Activated naive CD8-positive, alpha-beta T cell treated with anti-CD3 and anti-CD28 coated beads, Interleukin-2, amount 50 U/mL, for 24 hours (primary cell): ENCODE results near the gene KIAA0825.
"Not testable (repeated sequence)": the region's sequence is repeated elsewhere in the genome, so short reads cannot be mapped to it uniquely, and the experiment has no call there.

ENCODE experiments used
- ATAC-seq: fragments of 150-1000 bp; cut with Tn5 transposase; one replicate; pipeline ENCODE4 v1.10.0; 2021
- DNase-seq: peaks from one replicate; pipeline ENCODE4 v3.0.0; 2021
- H3K27ac Mint-ChIP-seq: one replicate; pipeline ENCODE4 v1.8.0; 2021; ENCODE audit warnings: mild to moderate bottlenecking, mixed read lengths
- H3K27me3 Mint-ChIP-seq: one replicate; pipeline ENCODE4 v1.8.0; 2021; ENCODE audit warnings: mixed read lengths
- H3K36me3 Mint-ChIP-seq: one replicate; pipeline ENCODE4 v1.8.0; 2021; ENCODE audit warnings: low read depth, mixed read lengths
- H3K4me1 Mint-ChIP-seq: one replicate; pipeline ENCODE4 v1.8.0; 2021; ENCODE audit warnings: mixed read lengths
- H3K4me3 Mint-ChIP-seq: one replicate; pipeline ENCODE4 v1.8.0; 2021; ENCODE audit warnings: mild to moderate bottlenecking, moderate library complexity, mixed read lengths
- H3K9me3 Mint-ChIP-seq: one replicate; pipeline ENCODE4 v1.8.0; 2021; ENCODE audit warnings: mixed read lengths

Gene KIAA0825

DNA sequence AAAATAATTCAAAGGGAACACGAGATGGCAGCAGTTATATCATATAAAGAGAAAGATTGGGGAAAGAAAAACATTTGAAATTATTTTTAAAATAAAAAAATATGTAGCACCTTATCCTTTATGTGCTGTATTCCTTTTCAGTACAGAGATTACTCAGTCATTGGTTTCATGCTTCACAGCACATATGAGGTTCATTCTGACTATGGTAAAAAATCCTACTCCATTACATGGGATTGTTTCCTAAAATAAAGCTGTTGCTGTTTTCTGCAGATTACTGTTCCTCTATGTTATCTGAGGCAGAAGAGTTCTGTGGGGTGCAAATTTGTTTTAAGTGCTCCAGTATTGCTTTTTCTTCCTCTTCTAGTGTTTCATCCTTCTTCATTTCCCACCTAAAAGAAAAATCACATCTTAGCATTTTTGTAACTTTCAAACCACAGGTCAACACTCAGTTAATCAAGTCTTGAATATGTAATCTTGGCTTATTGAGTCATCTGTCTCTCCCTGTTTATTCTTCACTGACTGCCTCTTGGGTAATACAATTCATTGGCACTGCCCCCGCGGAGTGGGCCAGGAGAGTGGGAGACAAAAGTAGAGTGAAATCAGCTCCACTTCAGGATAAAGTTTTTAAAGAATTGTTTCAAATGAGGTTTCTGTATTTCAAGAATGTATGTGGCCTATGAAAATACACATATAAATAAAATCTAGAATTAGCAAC, 464.5 kb downstream of the KIAA0825 start:
- Mint-ChIP-seq H3K4me1 (no peaks in the 10 kb centered on the region), H3K27ac (no peak overlapping the region), H3K9me3 (no peaks in the 10 kb centered on the region), H3K27me3 (no peaks in the 10 kb centered on the region), H3K36me3 (no peaks in the 10 kb centered on the region), H3K4me3 (no peak overlapping the region)
- no peak for DNase-seq
- ATAC-seq = no peak

DNA sequence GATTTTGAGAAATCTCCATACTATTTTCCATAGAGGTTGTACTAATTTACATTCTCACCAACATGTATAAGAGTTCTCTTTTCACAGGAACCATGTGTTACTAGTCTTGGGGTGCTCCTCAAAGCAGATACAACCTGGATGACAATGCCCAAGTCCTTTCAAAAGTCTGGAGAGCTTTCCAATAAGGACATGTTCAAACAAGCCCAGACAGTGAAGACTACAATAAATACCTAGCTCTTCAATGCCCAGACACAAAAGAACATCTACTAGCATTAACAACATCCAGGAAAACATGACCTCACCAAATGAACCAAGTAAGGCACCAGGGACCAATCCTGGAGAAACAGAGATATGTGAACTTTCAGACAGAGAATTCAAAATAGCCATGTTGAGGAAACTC, 474.8 kb downstream of the KIAA0825 start:
- H3K27me3 Mint-ChIP-seq, H3K4me1 Mint-ChIP-seq, DNase-seq, H3K36me3 Mint-ChIP-seq, ATAC-seq, H3K27ac Mint-ChIP-seq, H3K4me3 Mint-ChIP-seq: not testable (repeated sequence)
- peaks cover 28% of the 10 kb centered on the region for H3K9me3 Mint-ChIP-seq

DNA sequence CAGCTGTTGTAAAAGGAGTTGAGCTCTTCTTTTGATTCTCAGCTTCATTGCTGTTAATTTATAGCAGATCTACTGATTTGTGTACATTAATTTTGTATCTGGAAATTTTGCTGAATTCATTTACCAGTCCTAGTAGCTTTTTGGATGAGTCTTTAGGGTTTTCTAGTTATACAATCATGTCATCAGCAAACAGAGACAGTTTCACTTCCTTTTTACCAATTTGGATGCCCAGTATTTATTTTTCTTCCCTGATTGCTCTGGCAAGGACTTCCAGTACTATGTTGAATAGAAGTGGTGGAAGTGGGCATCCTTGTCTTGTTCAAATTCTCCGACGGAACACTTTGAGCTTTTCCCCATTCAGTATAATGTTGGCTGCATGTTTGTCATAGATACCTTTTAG, 478.1 kb downstream of the KIAA0825 start:
- Mint-ChIP-seq H3K9me3 (peaks cover 30% of the 10 kb centered on the region), H3K27me3 (peaks cover 2% of the 10 kb centered on the region), H3K4me3 (no peak overlapping the region), H3K4me1 (no peaks in the 10 kb centered on the region), H3K36me3 (peaks cover 3% of the 10 kb centered on the region), H3K27ac (no peak overlapping the region)
- ATAC-seq (no peak), DNase-seq (no peak)

DNA sequence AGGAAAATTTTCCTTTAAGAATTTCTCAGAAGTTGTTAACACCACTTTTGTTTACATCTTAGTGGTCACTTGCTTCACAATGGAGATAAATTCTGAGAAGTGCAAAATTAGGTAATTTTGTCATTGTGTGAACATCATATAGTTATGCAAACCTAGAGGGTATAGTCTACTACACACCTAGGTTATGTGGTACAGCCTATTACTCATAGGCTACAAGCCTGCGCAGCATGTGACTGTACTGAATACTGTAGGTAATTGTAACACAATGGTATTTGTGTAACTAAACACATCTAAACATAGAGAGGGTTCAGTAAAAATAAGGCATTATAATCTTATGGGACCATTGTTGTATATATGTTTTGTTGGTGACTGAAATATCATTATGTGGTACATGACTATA, 488.3 kb downstream of the KIAA0825 start:
- H3K4me1 Mint-ChIP-seq = no peaks in the 10 kb centered on the region
- H3K9me3 Mint-ChIP-seq = peaks cover 14% of the 10 kb centered on the region
- no peak overlapping the region for H3K27ac Mint-ChIP-seq
- H3K27me3 Mint-ChIP-seq = peaks cover 3% of the 10 kb centered on the region
- no peak overlapping the region for H3K4me3 Mint-ChIP-seq
- DNase-seq (no peak), ATAC-seq (no peak)
- peaks cover 2% of the 10 kb centered on the region for H3K36me3 Mint-ChIP-seq

DNA sequence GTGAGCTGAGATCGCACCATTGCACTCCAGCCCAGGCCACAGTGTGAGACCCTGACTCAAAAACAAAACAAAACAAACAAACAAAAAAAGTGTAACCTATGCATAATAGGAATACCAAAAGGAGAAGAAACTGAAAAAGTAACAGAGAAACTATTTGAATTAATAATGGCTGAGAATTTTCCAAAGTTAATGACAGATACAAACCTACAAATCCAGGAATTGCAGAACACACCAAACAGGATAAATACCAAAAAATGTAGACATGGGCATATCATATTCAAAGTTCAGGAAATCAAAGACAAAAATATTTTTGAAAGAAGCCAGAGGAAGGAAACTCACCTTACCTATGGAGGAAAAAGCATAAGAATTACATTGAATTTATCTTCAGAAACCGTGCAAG, 493.3 kb downstream of the KIAA0825 start:
- DNase-seq (no peak), ATAC-seq (no peak)
- Mint-ChIP-seq H3K4me1 (no peaks in the 10 kb centered on the region), H3K27ac (no peak overlapping the region), H3K36me3 (no peaks in the 10 kb centered on the region), H3K27me3 (peaks cover 8% of the 10 kb centered on the region), H3K4me3 (no peak overlapping the region), H3K9me3 (no peaks in the 10 kb centered on the region)

DNA sequence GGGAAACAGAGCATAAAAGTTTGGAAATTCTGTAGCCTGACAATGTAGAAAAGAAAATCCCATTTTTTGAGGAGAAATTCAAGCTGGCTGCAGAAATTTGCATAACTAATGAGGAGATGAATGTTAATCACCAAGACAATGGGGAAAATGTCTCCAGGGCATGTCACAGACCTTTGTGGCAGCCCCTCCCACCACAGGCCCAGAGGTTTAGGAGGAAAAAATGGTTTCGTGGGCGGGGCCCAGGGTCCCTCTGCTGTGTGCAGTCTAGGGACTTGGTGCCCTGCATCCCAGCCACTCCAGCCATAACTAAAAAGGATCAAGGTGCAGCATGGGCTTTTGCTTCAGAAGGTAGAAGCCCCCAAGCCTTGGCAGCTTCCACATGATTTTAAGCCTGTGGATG, 502.1 kb downstream of the KIAA0825 start:
- H3K4me3 Mint-ChIP-seq, H3K4me1 Mint-ChIP-seq, H3K27me3 Mint-ChIP-seq, ATAC-seq, H3K27ac Mint-ChIP-seq, H3K36me3 Mint-ChIP-seq, DNase-seq: not testable (repeated sequence)
- H3K9me3 Mint-ChIP-seq = peaks cover 12% of the 10 kb centered on the region

DNA sequence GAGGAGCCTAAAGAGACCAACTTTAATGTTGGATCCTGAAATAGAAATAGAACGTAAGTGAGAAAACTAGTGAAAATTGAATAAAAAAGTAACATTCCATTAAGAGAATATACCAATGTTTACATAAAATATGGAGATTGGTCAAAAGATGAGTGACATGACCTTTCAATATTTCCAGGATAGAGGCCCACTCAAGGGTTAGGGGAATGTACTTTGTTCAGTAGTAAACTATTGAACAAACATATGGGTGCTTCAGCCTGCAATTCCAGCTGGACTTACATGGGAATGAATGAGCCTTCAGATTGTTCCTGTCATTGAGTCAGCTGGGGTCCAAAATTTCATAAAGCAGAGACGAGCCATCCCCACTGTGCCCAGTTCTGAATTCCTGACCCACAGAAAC, 505.3 kb downstream of the KIAA0825 start:
- Mint-ChIP-seq H3K36me3 (peaks cover 9% of the 10 kb centered on the region), H3K4me3 (no peak overlapping the region), H3K4me1 (peaks cover 28% of the 10 kb centered on the region), H3K27me3 (peaks cover 2% of the 10 kb centered on the region), H3K9me3 (peaks cover 12% of the 10 kb centered on the region), H3K27ac (no peak overlapping the region)
- DNase-seq (no peak), ATAC-seq (no peak)

DNA sequence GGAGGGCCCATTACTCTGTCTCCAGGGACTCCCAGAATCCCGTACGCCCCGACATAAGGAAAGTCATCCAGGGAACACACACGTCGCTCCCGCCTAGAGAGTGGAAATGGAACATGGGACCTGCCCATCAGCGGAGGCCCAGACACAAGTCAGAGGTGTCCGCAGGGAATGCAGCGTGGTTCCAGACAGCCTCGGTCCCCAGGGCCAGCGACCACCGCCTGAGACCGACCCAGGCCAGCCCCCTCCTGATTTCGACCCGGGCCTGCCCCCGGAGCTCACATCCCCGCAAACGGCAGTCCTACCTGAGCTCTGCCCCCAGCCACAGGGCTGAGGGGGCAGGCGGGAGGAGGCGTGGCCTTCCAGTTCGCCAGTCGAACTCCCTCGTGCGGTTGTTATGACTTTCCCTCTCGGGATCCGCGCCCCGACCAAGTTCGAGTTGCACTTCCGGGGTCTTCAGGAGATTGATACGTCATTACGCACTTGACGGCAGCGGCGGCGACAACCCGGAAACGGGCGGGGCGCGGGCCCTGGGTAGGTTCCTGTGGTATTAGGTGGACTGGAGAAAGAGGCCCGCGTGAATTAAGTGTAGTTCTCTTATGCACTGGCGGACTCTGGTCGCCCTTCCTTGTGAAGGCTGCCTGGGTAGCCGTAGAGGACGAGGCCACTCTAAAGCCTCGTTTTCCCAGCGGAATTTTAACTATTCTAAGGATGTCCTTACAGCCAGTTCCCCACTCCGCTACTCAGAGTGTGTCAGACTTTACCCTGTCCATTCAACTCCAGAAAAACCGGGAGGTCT, 507.0 kb downstream of the KIAA0825 start:
- ATAC-seq (peak; percentile 99), DNase-seq (peak; percentile 92)
- Mint-ChIP-seq H3K36me3 (peaks cover 16% of the 10 kb centered on the region), H3K27me3 (peaks cover 2% of the 10 kb centered on the region), H3K27ac (peak overlapping the region; percentile 83), H3K4me3 (peak overlapping the region; percentile 88), H3K4me1 (peaks cover 28% of the 10 kb centered on the region), H3K9me3 (peaks cover 16% of the 10 kb centered on the region)

DNA sequence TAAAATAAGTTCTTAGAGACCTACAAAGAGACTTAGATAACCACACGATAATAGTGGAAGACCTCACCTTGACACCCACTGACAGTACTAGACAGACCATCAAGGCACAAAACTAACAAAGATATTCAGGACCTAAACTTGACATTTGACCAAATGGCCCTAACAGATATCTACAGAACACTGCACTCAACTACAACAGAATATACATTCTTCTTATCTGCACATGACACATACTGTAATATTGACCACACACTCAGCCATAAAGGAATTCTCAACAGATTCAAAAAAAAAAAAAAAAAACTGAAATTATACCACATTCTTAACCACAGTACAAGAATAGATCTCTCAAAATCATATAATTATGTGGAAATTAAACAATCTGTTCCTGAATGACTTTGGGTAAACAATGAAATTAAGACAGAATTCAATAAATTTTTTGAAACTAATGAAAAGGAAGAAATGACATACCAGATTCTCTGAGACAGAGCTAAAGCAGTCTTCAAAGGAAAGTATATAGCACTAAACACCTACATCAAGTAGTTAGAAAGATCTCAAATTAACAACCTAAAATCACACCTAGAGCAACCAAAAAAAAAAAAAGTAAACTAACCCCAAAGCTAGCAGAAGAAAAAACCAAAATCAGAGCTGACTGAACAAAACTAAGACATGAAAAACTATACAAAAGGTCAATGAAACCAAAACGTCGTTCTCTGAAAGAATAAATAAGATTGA, 514.7 kb downstream of the KIAA0825 start:
- H3K4me3 Mint-ChIP-seq = no peak overlapping the region
- no peak for ATAC-seq
- peak overlapping the region; percentile 10 for H3K27ac Mint-ChIP-seq

More for the DNA sequence above, 514.7 kb downstream of the KIAA0825 start:
- H3K27me3 Mint-ChIP-seq = no peaks in the 10 kb centered on the region
- peaks cover 45% of the 10 kb centered on the region for H3K36me3 Mint-ChIP-seq
- H3K4me1 Mint-ChIP-seq = peaks cover 47% of the 10 kb centered on the region
- no peak for DNase-seq
- peaks cover 32% of the 10 kb centered on the region for H3K9me3 Mint-ChIP-seq
